Heart left ventricle (tissue), 16 donors: Measurements from ENCODE around the gene GLIS2. TPM values are rescaled to one million over a fixed set of nuclear protein-coding genes. Genes with fewer than 3 reads are reported as not detected.

Experiments
- ATAC-seq, 4 donors: fragments of 200-7000 bp; cut with Tn5 transposase; one replicate each; pipeline ENCODE4 v1.9.1; 2020 to 2022; ENCODE audit warnings: moderate library complexity in 4 of 4, mild to moderate bottlenecking in 3 of 4, moderate number of reproducible peaks in 1 of 4
- DNase-seq, 5 donors: peaks; one replicate each; pipeline ENCODE4 v3.0.0-alpha.2; 2020
- H3K27ac ChIP-seq, 12 donors: fragments of 200-600 bp; sonication (generic) in 4 of 12; one replicate each; pipeline versions ENCODE4 v1.5.0 to v1.8.0; 2016 to 2022; ENCODE audit warnings: mild to moderate bottlenecking in 2 of 12
- H3K27me3 ChIP-seq, 9 donors: fragments of 200-600 bp; sonication (generic) in 2 of 9; one replicate each; pipeline versions ENCODE4 v1.5.1 to v1.8.0; 2016 to 2022; ENCODE audit warnings: mild to moderate bottlenecking in 3 of 9
- H3K36me3 ChIP-seq, 9 donors: fragments of 200-600 bp; sonication (generic) in 2 of 9; one replicate each; pipeline versions ENCODE4 v1.5.0 to v1.8.0; 2018 to 2022; ENCODE audit warnings: mild to moderate bottlenecking in 2 of 9
- H3K4me1 ChIP-seq, 12 donors: fragments of 200-600 bp; sonication (generic) in 4 of 12; one replicate each; pipeline versions ENCODE4 v1.5.0 to v1.8.0; 2016 to 2022; ENCODE audit warnings: mild to moderate bottlenecking in 3 of 12
- H3K4me3 ChIP-seq, 12 donors: fragments of 200-600 bp; sonication (generic) in 4 of 12; one replicate each; pipeline versions ENCODE4 v1.5.0 to v1.8.0; 2017 to 2022; ENCODE audit warnings: mild to moderate bottlenecking in 9 of 12, moderate library complexity in 4 of 12
- H3K9me3 ChIP-seq, 12 donors: fragments of 200-600 bp; sonication (generic) in 4 of 12; one replicate each; pipeline versions ENCODE4 v1.5.0 to v1.8.0; 2016 to 2022; ENCODE audit warnings: mild to moderate bottlenecking in 1 of 12
- POLR2A ChIP-seq, 2 donors: fragments of 450-650 bp; IDR thresholded peaks; one replicate each; pipeline ENCODE4 v1.6.1; 2017; ENCODE audit warnings: antibody characterized with exemption in 2 of 2, mild to moderate bottlenecking in 2 of 2, moderate library complexity in 2 of 2
- WGBS, 4 donors: extraction: QIAGEN DNeasy Blood & Tissue Kit in 2 of 4; methylation state at CpG; one replicate each; pipeline versions ENCODE4 v1.1.5 to v1.1.7; 2013 to 2018; 5-methylcytosine and 5-hydroxymethylcytosine counted together
- intact Hi-C, 10 donors: fragments of 100-400 bp; cut with DNase I; formaldehyde crosslinking; loops; one replicate each; pipeline versions ENCODE4 v1.11.1 to v1.14.2; 2022
- polyA plus RNA-seq, 2 donors: library from polyadenylated mRNA; stranded (reverse); fragments of 200-250 nt; gene quantifications; one replicate each; pipeline ENCODE4 v1.2.3, GENCODE V29; 2013
- total RNA-seq, 9 donors: library from RNA; depleted of rRNA in 2 of 9; stranded (reverse); fragments of >200 nt in 2 of 9; fragmentation: NEBNext Ultra II Directional in 3 of 9; extraction: Animal tissue kit (Norgen Biotek cat#: 25700) in 3 of 9; gene quantifications; one replicate each; pipeline versions ENCODE4 v1.1.0 to v1.2.4, GENCODE V29; 2016 to 2023
- TF ChIP-seq, protein P1 (sequence below), 12 donors: fragments of 200-600 bp; sonication (generic) in 4 of 12; IDR thresholded peaks; one replicate each; pipeline versions ENCODE4 v1.5.0 to v1.8.0; 2018 to 2022; ENCODE audit warnings: antibody characterized with exemption in 12 of 12, mild to moderate bottlenecking in 5 of 12
- donor health status: ischemic (EF 13 %, LVEDD 7.1; RV severe dilation, severe dysfunction).
- donor health status: healthy with polysubstance abuse.
- donor health status: DM: no; HTN: yes; CAD: no.
- donor health status: DM: no; HTN: no; CAD: no.
- donor health status: ischemic (EF 25% LVEDD 6.9; RV normal size, moderate dysfunction).
- donor health status: ischemic (EF 25% LVEDD 5.7; RV mildly dilated, moderate dysfunction).
- donor health status: healthy.
- donor health status: DM: yes; HTN: yes; CAD: no.
- donor health status: ischemic (EF 35%, LVEDD 5.7; RV mildly dilated, moderate dysfunction).
- donor health status: nonischemic (EF 11% LVEDD 7.7; RV severe dilation, severe dysfunction).
- donor health status: DM: yes; HTN: yes; CAD: no.
- donor health status: PGD.
- donor health status: ischemic (EF 29% LVEDD 5.4; RV normal size, mild dysfunction).
- donor health status: nonischemic (EF 23%, LVEDD 6.1; RV moderate dilation, normal function).

The GLIS2 gene
- total and polyA plus RNA-seq, 11 donors = 7.6 to 23.4 (median 12.7) TPM

DNA sequence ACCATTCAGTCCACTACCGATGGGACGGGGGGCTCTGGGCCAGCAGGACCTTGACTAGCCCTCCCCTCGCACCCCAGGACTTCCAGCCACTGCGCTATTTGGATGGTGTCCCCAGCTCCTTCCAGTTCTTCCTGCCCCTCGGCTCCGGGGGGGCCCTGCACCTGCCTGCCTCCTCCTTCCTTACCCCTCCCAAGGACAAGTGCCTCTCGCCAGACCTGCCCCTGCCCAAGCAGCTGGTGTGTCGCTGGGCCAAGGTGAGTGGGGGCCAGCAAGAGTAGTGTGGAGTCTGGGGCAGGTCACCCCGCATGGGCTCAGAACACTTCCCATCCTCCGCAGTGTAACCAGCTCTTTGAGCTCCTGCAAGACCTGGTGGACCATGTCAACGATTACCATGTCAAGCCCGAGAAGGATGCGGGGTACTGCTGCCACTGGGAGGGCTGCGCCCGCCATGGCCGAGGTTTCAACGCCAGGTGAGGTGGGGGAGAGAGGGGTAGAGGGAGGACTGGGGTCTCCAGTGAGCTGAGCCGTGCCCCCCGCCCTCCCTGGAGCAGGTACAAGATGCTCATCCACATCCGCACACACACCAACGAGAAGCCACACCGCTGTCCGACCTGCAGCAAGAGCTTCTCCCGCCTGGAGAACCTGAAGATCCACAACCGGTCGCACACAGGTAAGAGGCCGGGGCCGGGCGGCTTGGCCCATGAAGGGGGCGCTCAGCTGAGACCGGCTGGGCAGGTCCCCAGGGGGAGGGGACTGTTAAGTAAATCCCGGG, 19.0 kb downstream of the GLIS2 start:
- intact Hi-C loops = loop anchor here in 6 of 10 donors (5.0 to 10.0 kb wide), 4 partner anchors 130 to 350 kb away; no protein-coding TSS in a partner anchor

DNA sequence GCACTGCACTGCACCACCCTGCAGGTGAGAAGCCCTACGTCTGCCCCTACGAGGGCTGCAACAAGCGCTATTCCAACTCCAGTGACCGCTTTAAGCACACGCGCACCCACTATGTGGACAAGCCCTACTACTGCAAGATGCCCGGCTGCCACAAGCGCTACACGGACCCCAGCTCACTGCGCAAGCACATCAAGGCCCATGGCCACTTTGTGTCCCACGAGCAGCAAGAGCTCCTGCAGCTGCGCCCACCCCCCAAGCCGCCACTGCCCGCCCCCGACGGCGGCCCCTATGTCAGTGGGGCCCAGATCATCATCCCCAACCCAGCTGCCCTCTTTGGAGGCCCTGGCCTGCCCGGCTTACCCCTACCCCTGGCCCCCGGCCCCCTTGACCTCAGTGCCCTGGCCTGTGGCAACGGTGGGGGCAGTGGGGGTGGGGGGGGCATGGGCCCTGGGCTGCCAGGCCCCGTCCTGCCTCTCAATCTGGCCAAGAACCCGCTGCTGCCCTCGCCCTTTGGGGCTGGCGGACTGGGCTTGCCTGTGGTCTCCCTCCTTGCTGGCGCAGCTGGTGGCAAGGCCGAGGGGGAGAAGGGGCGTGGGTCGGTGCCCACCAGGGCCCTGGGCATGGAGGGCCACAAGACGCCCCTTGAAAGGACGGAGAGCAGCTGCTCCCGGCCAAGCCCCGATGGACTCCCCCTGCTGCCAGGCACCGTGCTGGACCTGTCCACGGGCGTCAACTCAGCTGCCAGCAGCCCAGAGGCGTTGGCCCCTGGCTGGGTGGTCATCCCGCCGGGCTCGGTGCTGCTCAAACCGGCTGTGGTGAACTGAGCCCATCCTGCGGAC, 21.1 kb downstream of the GLIS2 start:
- WGBS, 4 donors = 87 to 95% (median 91%) methylated on average over 15 to 41 of the region's 41 CpGs
- TF ChIP-seq, protein P1, sequence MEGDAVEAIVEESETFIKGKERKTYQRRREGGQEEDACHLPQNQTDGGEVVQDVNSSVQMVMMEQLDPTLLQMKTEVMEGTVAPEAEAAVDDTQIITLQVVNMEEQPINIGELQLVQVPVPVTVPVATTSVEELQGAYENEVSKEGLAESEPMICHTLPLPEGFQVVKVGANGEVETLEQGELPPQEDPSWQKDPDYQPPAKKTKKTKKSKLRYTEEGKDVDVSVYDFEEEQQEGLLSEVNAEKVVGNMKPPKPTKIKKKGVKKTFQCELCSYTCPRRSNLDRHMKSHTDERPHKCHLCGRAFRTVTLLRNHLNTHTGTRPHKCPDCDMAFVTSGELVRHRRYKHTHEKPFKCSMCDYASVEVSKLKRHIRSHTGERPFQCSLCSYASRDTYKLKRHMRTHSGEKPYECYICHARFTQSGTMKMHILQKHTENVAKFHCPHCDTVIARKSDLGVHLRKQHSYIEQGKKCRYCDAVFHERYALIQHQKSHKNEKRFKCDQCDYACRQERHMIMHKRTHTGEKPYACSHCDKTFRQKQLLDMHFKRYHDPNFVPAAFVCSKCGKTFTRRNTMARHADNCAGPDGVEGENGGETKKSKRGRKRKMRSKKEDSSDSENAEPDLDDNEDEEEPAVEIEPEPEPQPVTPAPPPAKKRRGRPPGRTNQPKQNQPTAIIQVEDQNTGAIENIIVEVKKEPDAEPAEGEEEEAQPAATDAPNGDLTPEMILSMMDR (IDR thresholded peaks at IDR 0.05) = no peak
- no peak for TF ChIP-seq POLR2A (IDR thresholded peaks at IDR 0.05)
- DNase-seq (no peak), ATAC-seq (peak in 2 of 4 donors; percentile 2 to 3)
- Histone ChIP-seq H3K9me3 (no peaks in the 10 kb centered on the region), H3K27me3 (no peaks in the 10 kb centered on the region), H3K4me3 (no peak overlapping the region), H3K4me1 (peaks cover 0 to 34% (median 14%) of the 10 kb centered on the region in 12 donors), H3K27ac (no peak overlapping the region), H3K36me3 (peaks cover 0 to 81% (median 74%) of the 10 kb centered on the region in 9 donors)
- intact Hi-C loops = loop anchor here in 3 of 10 donors (10.0 kb wide), 3 partner anchors 132 to 352 kb away; no protein-coding TSS in a partner anchor

More for the DNA sequence above, 19.0 kb downstream of the GLIS2 start:
- TF ChIP-seq, protein P1 (IDR thresholded peaks at IDR 0.05) = no peak
- no peak for TF ChIP-seq POLR2A (IDR thresholded peaks at IDR 0.05)
- Histone ChIP-seq H3K36me3 (peaks cover 0 to 70% (median 62%) of the 10 kb centered on the region in 9 donors), H3K27me3 (no peaks in the 10 kb centered on the region), H3K4me3 (no peak overlapping the region), H3K9me3 (no peaks in the 10 kb centered on the region), H3K4me1 (peaks cover 0 to 30% (median 14%) of the 10 kb centered on the region in 12 donors), H3K27ac (no peak overlapping the region)
- DNase-seq = no peak
- no peak for ATAC-seq
- 86 to 93% (median 88%) methylated on average over 23 to 32 of the region's 32 CpGs for WGBS, 4 donors

DNA sequence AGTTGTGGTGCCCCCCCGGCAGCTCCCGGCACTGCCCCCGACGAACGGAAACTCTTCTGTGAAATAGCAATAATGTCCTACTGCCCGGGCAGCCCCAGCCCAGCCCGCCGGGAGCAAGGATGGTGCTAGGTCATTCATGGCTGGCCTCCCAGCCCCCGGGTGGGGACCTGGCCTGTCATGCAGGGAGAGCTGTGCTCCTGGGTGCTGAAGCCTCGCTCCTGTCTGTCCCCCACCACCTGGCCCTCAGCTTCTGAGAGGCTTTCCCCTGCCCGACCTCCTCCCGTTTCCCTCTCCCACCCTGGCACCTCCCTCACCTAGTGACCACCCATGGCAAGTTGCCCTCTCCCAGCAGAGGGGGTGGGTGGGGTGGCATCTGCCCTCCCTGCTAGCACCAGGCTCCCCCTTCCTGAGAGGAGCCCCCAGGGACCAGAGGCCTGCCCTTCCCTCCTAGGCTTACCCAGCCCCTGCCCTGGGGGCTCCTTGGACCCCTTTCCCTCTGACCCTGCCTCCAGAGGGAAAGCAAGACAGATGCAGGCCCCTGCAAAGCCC, 21.7 kb downstream of the GLIS2 start:
- ATAC-seq (no peak), DNase-seq (no peak)
- peaks cover 0 to 78% (median 68%) of the 10 kb centered on the region in 9 donors for H3K36me3 ChIP-seq
- no peaks in the 10 kb centered on the region for H3K9me3 ChIP-seq
- H3K4me1 ChIP-seq = peaks cover 0 to 35% (median 14%) of the 10 kb centered on the region in 12 donors
- H3K27ac ChIP-seq = no peak overlapping the region
- TF ChIP-seq POLR2A (IDR thresholded peaks at IDR 0.05) = no peak
- TF ChIP-seq, protein P1 (IDR thresholded peaks at IDR 0.05) = no peak
- 68 to 89% (median 85%) methylated on average over 6 to 12 of the region's 12 CpGs for WGBS, 4 donors
- H3K27me3 ChIP-seq = no peaks in the 10 kb centered on the region
- no peak overlapping the region for H3K4me3 ChIP-seq
- intact Hi-C loops = loop anchor here in 3 of 10 donors (10.0 kb wide), 3 partner anchors 133 to 353 kb away; no protein-coding TSS in a partner anchor
